G401.6 (cell line): ENCODE data around the gene PTPDC1.
A peak's percentile ranks its signal among the peaks of the same experiment; 100 is the strongest.

ENCODE experiments used
- FAIRE-seq: peaks from 2 replicates; lab custom pipeline; 2012; peaks lifted over from hg19 to GRCh38; lab: Jason Lieb, UNC

PTPDC1 gene, protein sequence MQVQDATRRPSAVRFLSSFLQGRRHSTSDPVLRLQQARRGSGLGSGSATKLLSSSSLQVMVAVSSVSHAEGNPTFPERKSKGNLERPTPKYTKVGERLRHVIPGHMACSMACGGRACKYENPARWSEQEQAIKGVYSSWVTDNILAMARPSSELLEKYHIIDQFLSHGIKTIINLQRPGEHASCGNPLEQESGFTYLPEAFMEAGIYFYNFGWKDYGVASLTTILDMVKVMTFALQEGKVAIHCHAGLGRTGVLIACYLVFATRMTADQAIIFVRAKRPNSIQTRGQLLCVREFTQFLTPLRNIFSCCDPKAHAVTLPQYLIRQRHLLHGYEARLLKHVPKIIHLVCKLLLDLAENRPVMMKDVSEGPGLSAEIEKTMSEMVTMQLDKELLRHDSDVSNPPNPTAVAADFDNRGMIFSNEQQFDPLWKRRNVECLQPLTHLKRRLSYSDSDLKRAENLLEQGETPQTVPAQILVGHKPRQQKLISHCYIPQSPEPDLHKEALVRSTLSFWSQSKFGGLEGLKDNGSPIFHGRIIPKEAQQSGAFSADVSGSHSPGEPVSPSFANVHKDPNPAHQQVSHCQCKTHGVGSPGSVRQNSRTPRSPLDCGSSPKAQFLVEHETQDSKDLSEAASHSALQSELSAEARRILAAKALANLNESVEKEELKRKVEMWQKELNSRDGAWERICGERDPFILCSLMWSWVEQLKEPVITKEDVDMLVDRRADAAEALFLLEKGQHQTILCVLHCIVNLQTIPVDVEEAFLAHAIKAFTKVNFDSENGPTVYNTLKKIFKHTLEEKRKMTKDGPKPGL

DNA sequence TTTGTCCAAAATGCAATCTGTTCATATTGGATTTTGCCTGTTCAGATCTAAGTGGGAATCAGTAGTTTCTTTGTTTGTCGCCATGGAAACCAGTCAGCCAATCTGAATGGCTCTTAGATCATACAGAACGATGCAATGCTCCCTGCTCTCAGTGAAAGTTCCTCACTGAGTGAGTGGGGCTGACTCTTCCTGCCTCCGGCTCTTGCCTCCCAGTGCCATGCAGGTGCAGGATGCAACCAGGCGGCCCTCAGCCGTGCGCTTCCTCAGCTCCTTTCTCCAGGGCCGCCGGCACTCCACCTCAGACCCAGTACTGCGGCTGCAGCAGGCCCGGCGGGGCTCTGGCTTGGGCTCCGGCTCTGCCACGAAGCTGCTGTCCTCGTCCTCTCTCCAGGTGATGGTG, at the start of gene PTPDC1:
PTPDC1 (plus strand) TSS at position 151 of the 400 bp plus-strand sequence; CDS start at position 218, 67 bp downstream.
- FAIRE-seq = no peak

GRCh38 chr9:94034511-94034910, 49.8 kb upstream of the PTPDC1 start:
- no peak for FAIRE-seq

GRCh38 chr9:94039786-94040185, 44.5 kb upstream of the PTPDC1 start:
- FAIRE-seq = no peak

- no peak for FAIRE-seq
Measured at GRCh38 chr9:94042516-94043360, 41.5 kb upstream of the PTPDC1 start.

- no peak for FAIRE-seq
Measured at GRCh38 chr9:94054716-94055115, 29.5 kb upstream of the PTPDC1 start.

DNA sequence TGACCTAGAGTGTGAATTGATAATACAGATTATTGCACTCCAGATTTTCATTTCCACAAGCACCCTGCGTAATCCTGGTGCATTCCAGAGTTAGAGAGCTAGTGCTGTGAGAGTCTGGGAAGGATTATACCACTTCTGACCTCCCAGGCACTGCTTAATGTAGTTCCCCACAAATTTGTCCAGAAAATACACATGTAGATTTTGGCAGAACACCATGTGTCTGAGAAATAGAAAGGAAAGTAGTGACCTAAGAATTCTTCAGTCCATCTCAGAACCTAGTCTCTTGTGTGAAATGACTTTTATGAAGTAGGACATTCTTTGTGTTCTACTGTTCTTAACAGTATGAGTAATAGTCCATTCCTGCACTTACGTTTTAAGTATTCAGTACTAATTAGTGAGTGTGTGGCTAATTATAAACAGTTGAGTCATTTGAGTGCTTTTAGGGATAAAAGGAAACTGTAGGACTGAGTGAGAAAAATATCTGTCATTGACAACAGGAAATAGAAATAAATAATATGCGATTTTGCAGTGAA, 27.8 kb upstream of the PTPDC1 start:
- no peak for FAIRE-seq

GRCh38 chr9:94057918-94058317, 26.3 kb upstream of the PTPDC1 start:
- no peak for FAIRE-seq

DNA sequence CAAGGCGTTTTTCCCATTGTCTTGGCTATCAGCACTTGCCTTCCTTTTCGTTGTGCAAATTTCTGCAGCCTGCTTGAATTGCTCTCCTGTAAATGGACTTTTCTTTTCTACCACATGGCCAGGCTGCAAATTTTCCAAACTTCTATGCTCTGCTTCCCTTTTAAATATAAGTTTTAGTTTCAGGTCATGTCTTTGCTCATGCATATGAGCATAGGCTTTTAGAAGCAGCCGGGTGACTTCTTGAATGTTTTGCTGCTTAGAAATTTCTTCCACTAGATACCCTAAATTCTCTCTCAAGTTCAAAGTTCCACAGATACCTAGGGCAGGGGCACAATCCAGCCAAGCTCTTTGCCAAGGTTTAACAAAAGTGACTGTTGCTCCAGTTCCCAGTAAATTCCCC, 22.4 kb upstream of the PTPDC1 start:
- FAIRE-seq = no peak

GRCh38 chr9:94065535-94065961, 18.7 kb upstream of the PTPDC1 start:
- FAIRE-seq = peak; percentile 90

GRCh38 chr9:94068257-94068656, 16.0 kb upstream of the PTPDC1 start:
- FAIRE-seq = no peak

DNA sequence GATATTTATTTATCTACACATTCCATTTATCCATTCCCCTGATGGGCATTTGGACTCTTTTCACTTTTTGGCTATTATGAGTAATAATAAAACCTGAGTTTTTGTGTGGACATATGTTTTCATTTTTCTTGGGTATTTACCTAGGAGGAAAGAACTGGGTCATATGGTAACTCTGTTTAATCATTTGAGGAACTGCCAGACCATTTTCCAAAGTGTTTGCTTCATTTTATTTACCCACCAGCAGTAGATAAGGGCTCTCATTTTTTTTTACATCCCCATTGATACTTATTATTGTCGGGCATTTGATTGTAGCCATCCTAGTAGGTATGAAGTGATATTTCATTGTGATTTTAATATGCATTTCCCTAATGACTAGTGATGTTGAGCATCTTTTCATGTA, 7.7 kb upstream of the PTPDC1 start:
- FAIRE-seq = no peak

- FAIRE-seq = no peak
Measured at GRCh38 chr9:94078086-94078485, 6.2 kb upstream of the PTPDC1 start.

DNA sequence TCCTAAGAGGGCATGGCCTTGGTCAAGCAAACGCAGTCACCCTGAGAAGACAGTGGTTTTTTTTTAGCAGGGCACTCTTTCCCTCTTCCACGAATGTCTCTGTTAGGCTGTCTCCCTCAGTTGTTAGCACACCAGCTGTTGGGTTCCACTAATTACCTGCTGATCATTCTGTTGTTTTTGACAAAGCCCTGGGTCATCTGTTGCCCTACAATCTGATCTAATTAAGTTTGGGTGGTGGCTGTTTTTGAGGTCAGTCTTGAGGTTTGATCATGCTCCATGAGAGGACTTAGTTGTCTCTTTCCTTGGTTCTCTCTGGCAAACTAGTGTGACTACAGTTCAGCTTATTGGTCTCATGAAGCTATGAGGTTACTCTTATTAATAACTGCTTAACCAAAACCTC, 5.0 kb upstream of the PTPDC1 start:
- FAIRE-seq = no peak

- no peak for FAIRE-seq
Measured at GRCh38 chr9:94080249-94080648, 4.0 kb upstream of the PTPDC1 start.

DNA sequence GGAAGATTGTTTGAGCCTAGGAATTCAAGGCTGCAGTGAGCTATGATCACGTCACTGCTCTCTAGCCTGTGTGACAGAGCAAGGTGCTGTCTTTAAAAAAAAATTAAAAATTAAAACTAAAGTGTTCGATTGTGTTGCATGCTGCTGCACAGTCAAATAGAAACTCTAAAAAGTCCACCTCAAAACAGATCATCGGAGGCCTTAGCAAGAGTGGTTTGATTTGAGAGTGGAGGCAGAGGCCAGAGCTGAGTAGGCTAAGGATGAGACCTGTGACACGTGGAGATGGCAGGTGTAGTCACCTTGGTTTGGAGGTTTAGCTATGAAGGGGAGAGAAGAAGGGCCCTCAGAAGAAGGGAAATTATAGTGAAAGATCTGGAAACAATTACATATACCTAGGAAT, 2.8 kb upstream of the PTPDC1 start:
- FAIRE-seq = no peak

- FAIRE-seq = no peak
Measured at GRCh38 chr9:94081864-94082463, 2.3 kb upstream of the PTPDC1 start.

- no peak for FAIRE-seq
Measured at GRCh38 chr9:94082553-94082952, 1.7 kb upstream of the PTPDC1 start.

DNA sequence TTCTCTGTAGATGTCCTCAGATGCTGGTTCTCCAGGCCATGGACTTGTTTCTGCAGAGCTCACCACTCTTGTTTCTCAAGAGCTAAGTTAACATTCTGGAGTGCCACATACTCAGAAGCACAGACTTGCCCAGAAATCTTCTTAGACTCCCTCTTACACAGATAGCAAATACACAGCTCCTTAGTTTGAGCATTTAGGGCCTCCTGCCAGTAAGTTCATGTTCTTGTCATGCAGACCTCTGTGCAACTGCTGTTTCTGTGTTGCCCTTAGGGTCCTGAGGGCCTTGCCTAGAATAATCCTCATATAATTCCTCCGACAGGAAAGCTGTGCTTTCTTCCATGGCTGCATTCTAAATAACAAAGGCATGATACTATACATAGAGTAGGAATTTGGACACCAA, 1.3 kb upstream of the PTPDC1 start:
- no peak for FAIRE-seq

GRCh38 chr9:94083384-94083783, 880 bp upstream of the PTPDC1 start:
- no peak for FAIRE-seq

DNA sequence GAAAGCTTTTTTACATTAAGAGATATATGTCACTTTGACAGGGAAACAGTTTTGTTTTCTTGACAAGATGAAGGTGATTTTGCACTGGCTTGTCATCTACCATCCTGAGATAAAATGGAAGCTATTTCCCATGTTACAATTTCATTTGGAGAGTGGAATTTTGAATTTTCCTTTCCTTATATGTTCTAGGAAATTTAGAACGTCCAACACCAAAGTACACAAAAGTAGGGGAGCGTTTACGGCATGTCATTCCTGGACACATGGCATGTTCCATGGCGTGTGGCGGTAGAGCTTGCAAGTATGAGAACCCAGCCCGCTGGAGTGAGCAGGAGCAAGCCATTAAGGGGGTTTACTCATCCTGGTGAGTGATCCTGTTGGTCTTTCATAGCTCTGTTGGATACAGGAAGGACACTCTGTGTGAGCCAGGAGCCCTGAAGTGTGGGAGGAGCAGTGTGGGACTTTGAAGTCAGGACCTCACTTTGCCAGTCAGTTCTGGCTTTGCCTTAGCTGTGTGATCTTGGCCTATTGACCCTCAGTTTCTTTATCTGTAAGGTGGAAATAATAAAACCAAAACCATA, 887 bp downstream of the PTPDC1 start:
- no peak for FAIRE-seq
